Measurements from ENCODE around the gene BDKRB1.
"Not testable (repeated sequence)": the region's sequence is repeated elsewhere in the genome, so short reads cannot be mapped to it uniquely, and the experiment has no call there.

The BDKRB1 gene

DNA sequence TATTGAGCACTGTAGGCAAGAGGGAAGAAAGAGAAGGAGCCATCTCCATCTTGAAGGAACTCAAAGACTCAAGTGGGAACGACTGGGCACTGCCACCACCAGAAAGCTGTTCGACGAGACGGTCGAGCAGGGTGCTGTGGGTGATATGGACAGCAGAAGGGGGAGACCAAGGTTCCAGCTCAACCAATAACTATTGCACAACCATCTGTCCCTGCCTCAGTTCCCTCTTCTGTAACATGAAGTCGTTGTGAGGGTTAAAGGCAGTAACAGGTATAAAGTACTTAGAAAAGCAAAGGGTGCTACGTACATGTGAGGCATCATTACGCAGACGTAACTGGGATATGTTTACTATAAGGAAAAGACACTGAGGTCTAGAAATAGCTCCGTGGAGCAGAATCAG, 13.9 kb upstream of the BDKRB1 start:
- Histone ChIP-seq H3K4me3 (ENCODE audit: low read depth, low read length) (no peak overlapping the region), H3K36me3 (no peaks in the 10 kb centered on the region), H3K9me3 (ENCODE audit: severe bottlenecking) (no peaks in the 10 kb centered on the region), H3K27me3 (ENCODE audit: insufficient read depth, low read depth, severe bottlenecking) (no peaks in the 10 kb centered on the region), H3K27ac (no peak overlapping the region)
- TF ChIP-seq, protein P1, sequence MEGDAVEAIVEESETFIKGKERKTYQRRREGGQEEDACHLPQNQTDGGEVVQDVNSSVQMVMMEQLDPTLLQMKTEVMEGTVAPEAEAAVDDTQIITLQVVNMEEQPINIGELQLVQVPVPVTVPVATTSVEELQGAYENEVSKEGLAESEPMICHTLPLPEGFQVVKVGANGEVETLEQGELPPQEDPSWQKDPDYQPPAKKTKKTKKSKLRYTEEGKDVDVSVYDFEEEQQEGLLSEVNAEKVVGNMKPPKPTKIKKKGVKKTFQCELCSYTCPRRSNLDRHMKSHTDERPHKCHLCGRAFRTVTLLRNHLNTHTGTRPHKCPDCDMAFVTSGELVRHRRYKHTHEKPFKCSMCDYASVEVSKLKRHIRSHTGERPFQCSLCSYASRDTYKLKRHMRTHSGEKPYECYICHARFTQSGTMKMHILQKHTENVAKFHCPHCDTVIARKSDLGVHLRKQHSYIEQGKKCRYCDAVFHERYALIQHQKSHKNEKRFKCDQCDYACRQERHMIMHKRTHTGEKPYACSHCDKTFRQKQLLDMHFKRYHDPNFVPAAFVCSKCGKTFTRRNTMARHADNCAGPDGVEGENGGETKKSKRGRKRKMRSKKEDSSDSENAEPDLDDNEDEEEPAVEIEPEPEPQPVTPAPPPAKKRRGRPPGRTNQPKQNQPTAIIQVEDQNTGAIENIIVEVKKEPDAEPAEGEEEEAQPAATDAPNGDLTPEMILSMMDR (IDR thresholded peaks at IDR 0.05; ENCODE audit: low read depth, low read length), result no peak
- DNase-seq, result no peak

- TF ChIP-seq, protein P1 (IDR thresholded peaks at IDR 0.05; ENCODE audit: low read depth, low read length), result no peak
- H3K27me3 ChIP-seq (ENCODE audit: insufficient read depth, low read depth, severe bottlenecking), result no peaks in the 10 kb centered on the region
- H3K27ac ChIP-seq, result no peak overlapping the region
- H3K36me3 ChIP-seq, result no peaks in the 10 kb centered on the region
- H3K4me3 ChIP-seq (ENCODE audit: low read depth, low read length), result no peak overlapping the region
- H3K9me3 ChIP-seq (ENCODE audit: severe bottlenecking), result no peaks in the 10 kb centered on the region
- no peak for DNase-seq
Observed at GRCh38 chr14:96243785-96244184, 12.2 kb upstream of the BDKRB1 start.

- not testable (repeated sequence) for H3K27me3 ChIP-seq (ENCODE audit: insufficient read depth, low read depth, severe bottlenecking); DNase-seq; H3K27ac ChIP-seq; H3K36me3 ChIP-seq; H3K9me3 ChIP-seq (ENCODE audit: severe bottlenecking); H3K4me3 ChIP-seq (ENCODE audit: low read depth, low read length)
Observed at GRCh38 chr14:96245074-96245473, 10.9 kb upstream of the BDKRB1 start.

DNA sequence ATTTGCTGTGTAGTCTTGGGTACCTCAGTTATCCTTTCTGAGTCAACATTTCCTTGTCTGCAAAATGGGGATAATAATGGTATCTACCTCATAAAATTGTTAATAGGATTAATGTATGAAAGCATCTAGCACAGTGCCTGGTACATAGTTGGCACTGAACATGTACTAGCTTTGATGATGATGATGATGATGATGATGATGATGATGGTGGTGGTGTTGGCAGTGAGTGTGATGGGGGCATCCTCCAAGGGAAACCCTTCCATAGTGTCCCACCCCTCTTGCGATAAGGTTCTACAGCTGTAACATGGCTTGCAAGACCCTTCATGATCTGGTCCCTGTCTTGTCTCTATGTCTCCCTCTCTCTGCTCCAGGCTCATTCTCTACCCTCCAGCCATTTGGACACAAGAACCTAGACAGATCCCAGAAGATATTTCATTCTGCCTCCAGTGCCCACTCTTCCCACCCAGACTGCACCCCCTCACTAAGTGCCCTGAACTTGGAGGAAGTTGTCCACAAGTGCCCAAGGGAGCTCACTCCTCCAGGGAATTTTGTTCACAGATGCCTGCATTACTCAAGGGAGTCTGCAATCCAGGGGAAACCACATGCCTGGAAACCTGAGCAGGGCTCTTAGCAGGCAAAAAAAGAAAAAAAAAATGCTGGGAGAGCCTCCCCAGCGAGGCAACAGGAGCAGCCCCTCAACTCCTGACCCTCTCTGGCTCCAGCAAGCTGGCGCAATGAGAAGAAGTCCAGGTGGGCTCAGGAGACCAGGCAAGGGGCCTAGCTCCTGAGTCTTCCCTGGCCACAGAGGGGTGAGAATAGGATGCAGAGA, 10.1 kb upstream of the BDKRB1 start:
- DNase-seq, result no peak
- no peak overlapping the region for H3K4me3 ChIP-seq (ENCODE audit: low read depth, low read length)
- H3K27ac ChIP-seq, result no peak overlapping the region
- TF ChIP-seq, protein P1 (IDR thresholded peaks at IDR 0.05; ENCODE audit: low read depth, low read length), result no peak
- no peaks in the 10 kb centered on the region for H3K27me3 ChIP-seq (ENCODE audit: insufficient read depth, low read depth, severe bottlenecking)
- no peaks in the 10 kb centered on the region for H3K9me3 ChIP-seq (ENCODE audit: severe bottlenecking)
- no peaks in the 10 kb centered on the region for H3K36me3 ChIP-seq

DNA sequence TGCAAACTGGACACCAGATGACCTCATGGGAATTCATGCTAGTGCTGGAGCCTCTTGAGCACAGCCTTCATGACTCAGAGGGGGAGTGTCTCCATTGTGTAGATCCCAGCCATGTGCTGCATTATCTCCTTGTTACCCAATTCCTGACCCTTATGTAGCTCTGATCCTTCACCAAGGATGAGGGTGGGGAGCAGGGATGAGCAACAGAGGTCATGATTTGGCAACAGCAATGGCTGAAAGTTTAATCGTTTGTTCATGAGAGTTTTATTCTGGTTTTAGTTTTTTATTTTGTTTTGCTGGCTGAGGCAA, 9.5 kb upstream of the BDKRB1 start:
- H3K27ac ChIP-seq, result no peak overlapping the region

GRCh38 chr14:96247031-96247430, 9.0 kb upstream of the BDKRB1 start:
- DNase-seq, result no peak
- no peaks in the 10 kb centered on the region for H3K36me3 ChIP-seq
- no peak overlapping the region for H3K4me3 ChIP-seq (ENCODE audit: low read depth, low read length)
- no peak overlapping the region for H3K27ac ChIP-seq
- H3K27me3 ChIP-seq (ENCODE audit: insufficient read depth, low read depth, severe bottlenecking), result no peaks in the 10 kb centered on the region
- TF ChIP-seq, protein P1 (IDR thresholded peaks at IDR 0.05; ENCODE audit: low read depth, low read length), result no peak
- no peaks in the 10 kb centered on the region for H3K9me3 ChIP-seq (ENCODE audit: severe bottlenecking)

More for the DNA sequence above, 9.5 kb upstream of the BDKRB1 start:
- no peak for DNase-seq
- H3K4me3 ChIP-seq (ENCODE audit: low read depth, low read length), result no peak overlapping the region
- no peaks in the 10 kb centered on the region for H3K36me3 ChIP-seq
- no peaks in the 10 kb centered on the region for H3K27me3 ChIP-seq (ENCODE audit: insufficient read depth, low read depth, severe bottlenecking)
- TF ChIP-seq, protein P1 (IDR thresholded peaks at IDR 0.05; ENCODE audit: low read depth, low read length), result no peak
- no peaks in the 10 kb centered on the region for H3K9me3 ChIP-seq (ENCODE audit: severe bottlenecking)
